AG10803 (cell line): ENCODE results near the gene MANBA.
A peak's percentile ranks its signal among the peaks of the same experiment; 100 is the strongest.
"Not testable (repeated sequence)": the region's sequence is repeated elsewhere in the genome, so short reads cannot be mapped to it uniquely, and the experiment has no call there.

Source experiments
- DNase-seq: peaks from one replicate; pipeline ENCODE4 v3.0.0; 2010; ENCODE audit warnings: low read depth
- H3K4me3 ChIP-seq: 2 replicates; pipeline ENCODE4 v1.5.1; 2011; ENCODE audit warnings: mild to moderate bottlenecking, low read length, control low read depth
- CTCF ChIP-seq: conservative IDR thresholded peaks from 2 replicates; pipeline ENCODE4 v1.5.1; 2011; ENCODE audit warnings: mild to moderate bottlenecking, low read length, control low read depth, inconsistent platforms

Gene MANBA

GRCh38 chr4:102722740-102723139, 38.0 kb downstream of the MANBA start:
- no peak for TF ChIP-seq CTCF
- H3K4me3 ChIP-seq: no peak overlapping the region
- no peak for DNase-seq

- H3K4me3 ChIP-seq, DNase-seq: not testable (repeated sequence)
Observed at GRCh38 chr4:102718833-102719575, 41.8 kb downstream of the MANBA start.

DNA sequence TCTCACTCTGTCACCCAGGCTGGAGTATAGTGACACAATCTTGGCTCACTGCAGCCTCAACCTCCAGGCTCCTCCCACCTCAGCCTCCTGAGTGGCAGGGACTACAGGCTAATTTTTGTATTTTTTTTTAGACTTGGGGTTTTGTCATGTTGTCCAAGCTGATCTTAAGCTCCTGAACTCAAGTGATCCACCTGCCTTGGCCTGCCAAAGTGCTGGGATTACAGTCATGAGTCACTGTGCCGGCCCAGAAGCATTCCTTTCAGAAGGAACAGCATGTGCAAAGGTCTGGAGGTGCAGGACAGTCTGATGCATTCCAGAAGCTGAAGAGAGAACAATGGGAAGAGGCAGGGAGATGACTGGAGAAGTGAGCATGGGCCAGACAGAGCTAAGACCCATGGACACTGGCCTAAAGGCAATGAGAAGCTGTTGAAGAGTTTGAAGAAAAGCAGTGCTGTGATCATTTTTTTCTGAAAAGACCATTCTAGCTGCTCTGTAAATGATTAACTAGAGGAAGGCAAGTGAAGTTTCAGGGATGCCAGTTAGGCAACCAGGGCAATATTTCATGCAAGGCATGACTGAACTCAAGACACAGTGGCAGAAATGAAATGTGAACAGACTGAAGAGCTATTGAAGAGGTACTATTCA, 43.2 kb downstream of the MANBA start:
- no peak for DNase-seq
- H3K4me3 ChIP-seq: no peak overlapping the region
- no peak for TF ChIP-seq CTCF

DNA sequence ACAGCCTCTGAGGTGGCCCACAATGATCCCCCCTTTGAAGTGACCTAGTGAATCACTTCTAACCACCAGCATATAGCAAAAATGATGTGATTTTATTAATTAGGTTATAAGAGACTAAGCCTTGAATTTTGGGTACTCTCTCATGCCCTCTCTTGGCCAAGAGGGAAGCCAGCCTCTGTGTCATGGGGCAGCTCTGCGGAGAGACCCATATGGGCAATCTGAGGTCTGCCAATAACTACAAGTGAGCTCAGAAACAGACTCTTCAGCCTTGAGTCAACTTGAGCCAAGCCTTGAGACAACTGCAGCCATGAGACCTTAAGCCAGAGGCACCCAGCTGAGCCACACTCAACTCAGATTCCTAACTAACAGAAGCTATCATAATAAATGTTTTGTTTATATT, 45.7 kb downstream of the MANBA start:
- DNase-seq: peak; percentile 8
- peak; percentile 19 for TF ChIP-seq CTCF
- H3K4me3 ChIP-seq: no peak overlapping the region

DNA sequence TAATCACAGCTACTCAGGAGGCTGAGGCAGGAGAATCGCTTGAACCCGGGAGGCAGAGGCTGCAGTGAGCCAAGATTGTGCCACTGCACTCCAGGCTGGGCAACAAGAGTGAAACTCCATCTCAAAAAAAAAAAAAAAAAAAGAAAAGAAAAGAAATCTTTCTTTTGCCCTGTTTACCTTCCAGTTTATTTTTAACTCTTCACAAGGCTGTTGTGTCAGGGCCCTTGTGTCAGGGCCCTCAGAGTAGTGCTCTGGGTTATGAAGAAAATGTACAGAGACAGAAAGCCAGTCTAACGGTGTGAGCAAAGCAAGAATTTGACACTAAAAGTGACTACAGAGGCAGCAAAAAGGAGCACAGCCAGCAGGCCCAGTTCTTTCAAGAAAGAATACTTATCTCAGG, 47.0 kb downstream of the MANBA start:
- not testable (repeated sequence) for DNase-seq, H3K4me3 ChIP-seq

DNA sequence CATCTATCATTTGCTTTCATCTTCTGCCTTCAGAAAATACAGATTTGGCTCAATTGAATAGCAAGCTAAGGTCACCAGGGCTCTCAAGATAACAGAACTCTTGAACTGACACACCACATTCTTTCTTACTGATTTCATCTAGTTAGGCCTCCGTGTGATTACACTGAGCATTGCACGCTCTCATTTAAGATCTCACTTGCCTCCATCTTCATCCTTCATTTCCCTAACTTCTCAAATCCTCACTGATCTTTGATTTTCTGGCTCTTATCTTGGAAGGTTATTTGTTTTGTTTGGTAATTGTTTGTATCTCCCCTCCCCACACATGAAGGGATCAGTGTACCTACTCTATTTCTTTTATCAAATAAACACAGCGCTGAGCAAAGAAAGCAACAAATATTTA, 47.7 kb downstream of the MANBA start:
- peak; percentile 28 for DNase-seq
- H3K4me3 ChIP-seq: no peak overlapping the region
- no peak for TF ChIP-seq CTCF

- no peak for DNase-seq
- no peak for TF ChIP-seq CTCF
- no peak overlapping the region for H3K4me3 ChIP-seq
Observed at GRCh38 chr4:102710986-102711385, 49.8 kb downstream of the MANBA start.

DNA sequence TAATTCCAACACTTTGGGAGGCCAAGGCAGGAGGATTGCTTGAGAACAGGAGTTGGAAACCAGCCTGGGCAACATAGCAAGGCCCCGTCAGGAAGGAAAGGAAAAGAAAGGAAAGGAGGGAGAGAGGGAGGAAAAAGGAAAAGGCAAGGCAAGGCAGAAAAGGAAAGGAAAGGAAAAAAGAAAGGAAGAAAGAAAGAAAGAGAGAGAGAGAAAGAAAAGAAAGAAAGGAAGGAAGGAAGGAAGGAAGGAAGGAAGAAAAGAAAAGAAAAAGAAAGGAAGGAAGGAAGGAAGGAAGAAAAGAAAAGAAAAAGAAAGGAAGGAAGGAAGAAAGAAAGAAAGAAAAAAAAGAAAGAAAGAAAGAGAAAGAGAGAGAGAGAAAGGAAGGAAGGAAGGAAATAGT, 51.7 kb downstream of the MANBA start:
- DNase-seq, H3K4me3 ChIP-seq: not testable (repeated sequence)
